ENCODE results near the gene PRR15L. TPM values are rescaled to one million over a fixed set of nuclear protein-coding genes. Genes with fewer than 3 reads are reported as not detected.

Gene PRR15L
- total RNA-seq, 1 experiment from 2014 or later, result not detected

DNA sequence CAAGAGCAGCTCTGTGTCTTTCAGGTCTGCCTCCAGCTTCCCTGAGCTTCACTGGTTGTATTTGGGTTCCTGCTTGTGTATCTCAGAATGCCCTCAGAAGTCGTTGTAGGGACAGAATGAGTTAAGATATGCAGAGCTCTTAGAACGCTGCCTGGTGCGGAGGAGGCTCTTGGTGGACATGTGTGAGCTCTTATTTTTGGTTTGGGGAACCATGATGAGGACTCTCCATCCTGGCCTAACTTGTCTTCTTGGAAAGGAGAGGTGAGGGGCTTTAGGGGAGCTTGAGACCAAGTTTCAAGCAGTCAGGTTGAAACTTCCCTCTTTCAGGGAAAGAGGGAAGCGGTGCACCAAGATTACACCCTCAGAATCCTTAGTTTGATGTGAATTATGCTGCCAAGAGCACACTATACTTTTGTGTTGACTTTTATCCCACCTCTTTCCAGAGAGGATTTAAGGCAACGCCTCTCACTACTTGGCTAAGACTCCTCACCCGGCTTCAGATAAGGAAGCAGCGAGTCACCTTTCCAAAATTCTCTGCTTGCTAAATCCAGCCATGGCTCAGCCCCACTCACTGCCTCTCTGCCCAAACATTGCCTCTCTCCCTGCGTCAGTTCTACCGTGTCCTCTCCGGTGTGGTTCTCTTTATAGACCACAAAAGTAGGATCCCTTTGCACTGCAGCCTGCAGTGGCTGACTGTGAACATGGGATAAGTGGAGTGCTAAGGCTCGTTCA lies 26.0 kb upstream of the PRR15L start:
- no peak overlapping the region for H2BK20ac ChIP-seq (ENCODE audit: low read depth, low read length, poor library complexity, severe bottlenecking)

More for the DNA sequence above, 26.0 kb upstream of the PRR15L start:
- H3K4me2 ChIP-seq (ENCODE audit: insufficient read depth, insufficient read length, low read length), result no peak overlapping the region
- H3K4ac ChIP-seq (ENCODE audit: low read depth, low read length), result no peak overlapping the region
- no peak overlapping the region for H2BK15ac ChIP-seq (ENCODE audit: low read depth, low read length)
- no peak overlapping the region for H3K14ac ChIP-seq (ENCODE audit: insufficient read depth, low read length)
- peaks cover 3% of the 10 kb centered on the region for H3K23me2 ChIP-seq (ENCODE audit: insufficient read length, low read depth, low read length, poor library complexity, severe bottlenecking)
- H4K8ac ChIP-seq (replicated peaks; ENCODE audit: insufficient read length, low read depth, low read length), result no peak overlapping the region
- no peak overlapping the region for H4K5ac ChIP-seq (ENCODE audit: insufficient read length, low read depth, low read length)
- Mint-ChIP-seq H3K4me1 (peaks cover 24 to 30% of the 10 kb centered on the region in 2 experiments), H3K27me3 (ENCODE audit: low read depth) (no peaks in the 10 kb centered on the region; the same call in 1 of the 2 replicates), H3K4me3 (no peak overlapping the region; a peak in 1 of 5 replicates), H3K9me3 (no peaks in the 10 kb centered on the region), H3K27ac (peak overlapping the region; percentile 36 to 88 (median 70); a peak in 4 of 7 replicates), H3K36me3 (ENCODE audit: insufficient read depth in 1 of 3, low read depth in 3 of 3) (peaks cover 22 to 49% (median 44%) of the 10 kb centered on the region in 3 experiments; a peak in 6 of 7 replicates)
- no peaks in the 10 kb centered on the region for H3K79me2 ChIP-seq (ENCODE audit: insufficient read depth, low read length)
- no peak overlapping the region for H3T11ph ChIP-seq (ENCODE audit: low read length)
- H3K9ac ChIP-seq (ENCODE audit: extremely low read depth, insufficient read length, low read length), result no peak overlapping the region
- no peak overlapping the region for H2AFZ ChIP-seq (ENCODE audit: low read length)
- no peak overlapping the region for H2BK120ac ChIP-seq (ENCODE audit: low read depth, low read length, poor library complexity, severe bottlenecking)
- WGBS (ENCODE audit: extremely low coverage, insufficient read length, low lambda C conversion rate), result no CpG with 5 or more reads among the region's 11 CpGs
- H3K4me1 ChIP-seq (ENCODE audit: insufficient read depth, low read length), result peaks cover 3% of the 10 kb centered on the region; the same call in 1 of the 2 replicates
- no peak for DNase-seq
- no peak overlapping the region for H3K27ac ChIP-seq (ENCODE audit: insufficient read length, low read depth, low read length)
- no peaks in the 10 kb centered on the region for H4K20me1 ChIP-seq (ENCODE audit: control insufficient read depth, insufficient read depth, insufficient read length)
- H3K18ac ChIP-seq (ENCODE audit: insufficient read length, low read depth, low read length), result no peak overlapping the region
- H2BK12ac ChIP-seq (ENCODE audit: insufficient read length, low read depth, low read length), result no peak overlapping the region
- no peak overlapping the region for H3K56ac ChIP-seq (ENCODE audit: insufficient read length, low read depth, low read length)
- no peak overlapping the region for H2BK5ac ChIP-seq (ENCODE audit: insufficient read length, low read length)
- TF ChIP-seq, protein P1, sequence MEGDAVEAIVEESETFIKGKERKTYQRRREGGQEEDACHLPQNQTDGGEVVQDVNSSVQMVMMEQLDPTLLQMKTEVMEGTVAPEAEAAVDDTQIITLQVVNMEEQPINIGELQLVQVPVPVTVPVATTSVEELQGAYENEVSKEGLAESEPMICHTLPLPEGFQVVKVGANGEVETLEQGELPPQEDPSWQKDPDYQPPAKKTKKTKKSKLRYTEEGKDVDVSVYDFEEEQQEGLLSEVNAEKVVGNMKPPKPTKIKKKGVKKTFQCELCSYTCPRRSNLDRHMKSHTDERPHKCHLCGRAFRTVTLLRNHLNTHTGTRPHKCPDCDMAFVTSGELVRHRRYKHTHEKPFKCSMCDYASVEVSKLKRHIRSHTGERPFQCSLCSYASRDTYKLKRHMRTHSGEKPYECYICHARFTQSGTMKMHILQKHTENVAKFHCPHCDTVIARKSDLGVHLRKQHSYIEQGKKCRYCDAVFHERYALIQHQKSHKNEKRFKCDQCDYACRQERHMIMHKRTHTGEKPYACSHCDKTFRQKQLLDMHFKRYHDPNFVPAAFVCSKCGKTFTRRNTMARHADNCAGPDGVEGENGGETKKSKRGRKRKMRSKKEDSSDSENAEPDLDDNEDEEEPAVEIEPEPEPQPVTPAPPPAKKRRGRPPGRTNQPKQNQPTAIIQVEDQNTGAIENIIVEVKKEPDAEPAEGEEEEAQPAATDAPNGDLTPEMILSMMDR (conservative IDR thresholded peaks at IDR 0.05), result no peak
- no peak overlapping the region for H4K91ac ChIP-seq (ENCODE audit: insufficient read length, low read depth, low read length)
- no peak overlapping the region for H2AK5ac ChIP-seq (ENCODE audit: insufficient read length, low read length)
- no peaks in the 10 kb centered on the region for H3K79me1 ChIP-seq (ENCODE audit: insufficient read depth, low read depth, low read length, poor library complexity, severe bottlenecking)
- H3K9me3 ChIP-seq (ENCODE audit: control insufficient read depth, low read depth, low read length), result no peaks in the 10 kb centered on the region
- no peak overlapping the region for H3K23ac ChIP-seq (ENCODE audit: insufficient read length, low read depth, low read length)
- no peaks in the 10 kb centered on the region; the same call in 1 of the 2 replicates for H3K27me3 ChIP-seq (ENCODE audit: insufficient read depth, low read length)
